Middle frontal gyrus (tissue), 1 donor: ENCODE results near the gene AKR1C3.
"Not testable (repeated sequence)": the region's sequence is repeated elsewhere in the genome, so short reads cannot be mapped to it uniquely, and the experiment has no call there.

Experiments used
- DNase-seq: peaks from one replicate; pipeline ENCODE4 v3.0.0-alpha.2; 2015; ENCODE audit warnings: low spot score; ENCODE audit errors: extremely low spot score

AKR1C3 gene

DNA sequence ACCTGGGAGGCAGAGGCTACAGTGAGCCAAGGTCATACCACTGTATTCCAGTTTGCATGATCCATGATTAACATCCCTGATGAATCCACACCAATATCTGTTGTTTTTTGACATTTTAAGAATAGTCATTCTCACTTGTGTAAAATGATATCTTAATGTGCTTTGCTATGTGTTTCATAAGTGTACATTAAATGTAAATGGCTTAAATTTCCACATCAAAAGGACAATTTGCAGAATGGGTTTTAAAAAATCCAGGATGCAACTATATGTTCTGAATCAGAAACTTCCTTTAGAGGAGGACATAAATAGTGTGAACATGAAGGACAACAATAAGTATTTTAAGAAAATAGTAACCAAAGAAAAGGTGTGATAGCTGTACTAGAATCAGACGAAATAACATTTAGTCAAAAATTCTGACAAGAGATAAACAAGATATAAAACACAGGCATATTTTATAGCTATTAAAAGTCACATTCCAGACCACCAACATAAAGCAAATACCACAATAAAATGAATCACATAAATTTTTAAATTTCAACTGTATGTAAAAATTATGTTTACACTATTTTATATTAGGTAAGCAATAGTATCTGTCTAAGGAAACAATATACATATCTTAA, 42.4 kb downstream of the AKR1C3 start:
- no peak for DNase-seq

DNA sequence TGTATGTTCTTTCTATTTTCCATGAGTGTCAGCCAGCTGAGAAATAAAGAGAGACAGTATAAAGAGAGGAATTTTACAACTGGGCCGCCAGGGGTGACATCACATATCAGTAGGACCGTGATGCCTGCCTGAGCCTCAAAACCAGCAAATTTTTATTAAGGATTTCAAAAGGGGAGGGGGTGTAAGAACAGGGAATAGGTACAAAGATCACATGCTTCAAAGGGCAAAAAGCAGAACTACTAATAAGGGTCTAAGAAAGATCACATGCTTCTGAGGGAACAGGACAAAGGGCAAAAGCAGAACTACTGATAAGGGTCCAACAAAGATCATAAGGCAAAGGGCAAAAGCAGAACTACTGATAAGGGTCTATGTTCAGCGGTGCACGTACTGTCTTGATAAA, 43.5 kb downstream of the AKR1C3 start:
- not testable (repeated sequence) for DNase-seq

DNA sequence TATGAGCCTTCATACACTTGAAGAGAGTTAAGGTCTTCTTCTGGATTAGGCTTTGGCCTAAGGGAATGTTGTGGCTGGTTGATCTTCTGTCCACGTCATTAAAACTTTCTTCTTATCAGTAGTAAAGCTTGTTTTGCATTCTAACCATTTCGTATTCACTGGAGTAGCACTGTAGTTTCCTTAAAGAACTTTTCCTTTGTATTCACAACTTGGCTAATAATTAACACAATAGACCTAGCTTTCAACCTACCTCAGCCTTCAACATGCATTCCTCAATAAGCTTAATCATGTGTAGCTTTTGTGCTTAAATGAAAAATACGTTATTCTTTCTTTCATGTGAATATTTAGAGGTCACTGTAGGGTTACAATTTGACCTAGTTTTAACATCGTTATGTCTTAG, 48.0 kb downstream of the AKR1C3 start:
- no peak for DNase-seq

DNA sequence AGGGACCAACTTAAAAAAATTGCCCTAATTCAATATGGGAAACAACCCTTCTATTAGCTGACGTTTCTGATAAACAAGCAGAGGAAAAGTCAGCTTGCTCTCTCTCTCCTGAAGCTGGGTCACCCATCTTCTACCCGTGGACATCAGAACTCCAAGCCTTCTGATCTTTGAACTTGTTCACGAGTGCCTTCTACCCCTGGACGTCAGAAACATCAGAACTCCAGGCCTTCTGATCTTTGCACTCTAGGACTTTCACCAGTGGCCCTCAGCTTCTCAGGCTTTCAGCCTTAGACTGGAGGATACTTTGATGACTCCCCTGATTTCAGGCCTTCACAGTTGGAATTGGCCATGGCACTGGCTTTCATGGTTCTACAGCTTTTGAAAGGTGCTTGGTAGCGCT, 48.9 kb downstream of the AKR1C3 start:
- no peak for DNase-seq

DNA sequence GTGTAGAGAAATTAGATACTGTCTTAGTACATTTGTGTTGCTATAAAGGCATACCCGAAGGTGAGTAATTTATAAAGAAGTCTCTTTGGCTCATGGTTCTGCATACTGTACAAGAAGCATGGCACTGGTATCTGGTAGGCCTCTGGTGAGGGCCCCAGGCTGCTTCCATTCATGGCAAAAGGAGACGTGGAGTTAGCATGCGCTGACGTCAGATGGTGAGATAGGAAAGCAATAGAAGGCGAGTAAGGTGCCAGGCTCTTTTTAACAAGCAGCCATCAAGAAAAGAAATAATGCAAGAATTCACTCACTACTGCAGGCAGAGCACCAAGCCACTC, 52.7 kb downstream of the AKR1C3 start:
- DNase-seq, result no peak

DNA sequence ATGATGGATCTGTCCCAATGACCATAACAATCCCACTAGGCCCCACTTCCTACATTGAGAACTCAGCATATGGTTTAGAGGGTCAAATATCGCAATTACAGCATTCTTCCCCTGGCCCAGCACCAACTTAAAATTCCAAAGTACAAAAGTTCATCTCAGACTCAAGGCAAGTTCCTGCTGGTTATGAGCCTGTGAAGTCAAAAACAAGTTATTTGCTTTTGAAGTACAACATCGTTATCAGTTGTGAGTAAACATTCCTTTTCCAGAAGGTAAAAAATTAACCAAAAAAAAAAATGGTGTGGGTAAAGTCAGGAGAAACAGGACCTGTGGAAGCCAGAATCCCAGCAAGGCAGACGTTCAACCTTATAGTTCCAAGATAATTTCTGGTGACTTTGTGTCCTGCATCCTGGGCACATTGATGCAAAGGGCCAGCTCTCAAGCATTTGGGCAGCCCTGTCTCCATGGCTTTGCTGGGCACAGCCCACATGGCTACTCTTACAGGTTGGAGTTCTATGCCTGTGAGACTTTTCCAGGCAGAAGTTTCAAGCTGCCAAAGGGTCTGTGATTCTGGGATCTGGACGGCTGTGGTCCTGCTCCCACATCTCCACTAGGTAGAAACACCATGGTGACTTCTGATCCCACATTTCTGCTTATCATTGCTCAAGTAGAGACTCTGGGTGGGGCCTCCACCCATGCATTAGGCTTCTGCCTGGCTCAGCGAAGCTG, 53.2 kb downstream of the AKR1C3 start:
- DNase-seq, result no peak

DNA sequence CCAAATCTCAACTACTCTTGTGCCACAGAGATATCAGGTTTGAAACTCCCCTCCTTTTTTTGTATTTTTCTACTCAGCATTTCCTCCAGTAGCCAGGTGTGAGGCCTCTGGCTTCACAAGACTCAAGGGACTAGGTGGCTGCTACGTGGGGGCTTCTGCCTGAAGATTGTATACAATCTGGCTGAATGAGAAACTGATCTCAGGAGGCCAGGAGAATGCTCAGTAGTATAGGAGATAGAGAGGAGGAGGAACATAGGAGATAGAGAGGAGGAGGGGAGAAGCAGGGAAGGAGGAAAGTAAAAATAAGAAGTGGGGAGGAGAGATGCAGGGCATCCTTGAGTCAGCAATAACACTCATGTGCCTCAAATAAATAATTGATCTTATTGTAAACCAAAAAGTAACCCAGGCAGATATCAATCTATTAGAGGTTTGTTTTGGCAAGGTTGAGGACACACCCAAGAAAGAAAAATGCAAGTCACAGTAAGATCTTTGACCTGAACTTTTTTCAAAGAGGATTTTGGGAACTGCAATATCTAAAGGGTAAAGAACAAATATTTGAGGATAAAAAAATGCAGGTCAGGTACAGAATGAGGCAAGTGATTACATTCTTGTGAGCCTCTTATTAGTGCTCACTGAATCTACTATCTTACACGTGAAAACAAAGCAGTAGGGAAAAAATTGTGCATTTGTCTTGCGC, 53.9 kb downstream of the AKR1C3 start:
- DNase-seq, result no peak

DNA sequence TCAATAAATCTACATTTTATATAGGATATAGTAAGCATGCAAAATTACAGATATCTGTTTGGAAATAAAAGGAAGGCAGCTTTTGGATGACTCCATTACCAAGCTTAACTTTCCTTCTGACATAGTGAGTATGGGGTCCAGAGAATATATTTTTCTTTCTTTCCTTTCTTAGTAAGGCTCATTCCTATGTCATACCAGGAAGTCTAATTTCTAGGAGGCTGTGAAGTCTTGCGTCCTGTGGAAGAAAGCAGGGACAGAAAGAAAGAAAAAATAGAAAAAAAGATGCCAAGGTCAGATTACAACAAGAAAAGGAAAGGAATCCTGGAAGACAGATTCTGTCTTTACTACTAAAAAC, 54.4 kb downstream of the AKR1C3 start:
- DNase-seq, result no peak

DNA sequence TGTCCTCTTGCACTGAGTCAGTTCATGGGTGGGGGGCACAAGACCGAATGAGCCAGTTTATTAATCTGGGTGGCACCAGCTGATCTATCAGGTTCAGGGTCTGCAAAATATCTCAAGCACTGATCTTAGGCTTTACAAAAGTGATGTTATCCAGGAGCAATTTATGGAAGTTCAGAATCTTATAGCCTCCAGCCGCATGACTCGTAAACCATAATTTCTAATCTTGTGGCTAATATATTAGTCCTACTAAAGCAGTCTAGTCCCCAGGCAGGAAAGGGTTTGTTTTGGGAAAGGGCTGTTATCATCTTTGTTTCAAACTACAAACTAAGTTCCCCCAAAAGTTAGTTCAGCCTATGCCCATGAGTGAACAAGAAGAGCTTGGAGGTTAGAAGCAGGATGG, 56.9 kb downstream of the AKR1C3 start:
- DNase-seq, result no peak

DNA sequence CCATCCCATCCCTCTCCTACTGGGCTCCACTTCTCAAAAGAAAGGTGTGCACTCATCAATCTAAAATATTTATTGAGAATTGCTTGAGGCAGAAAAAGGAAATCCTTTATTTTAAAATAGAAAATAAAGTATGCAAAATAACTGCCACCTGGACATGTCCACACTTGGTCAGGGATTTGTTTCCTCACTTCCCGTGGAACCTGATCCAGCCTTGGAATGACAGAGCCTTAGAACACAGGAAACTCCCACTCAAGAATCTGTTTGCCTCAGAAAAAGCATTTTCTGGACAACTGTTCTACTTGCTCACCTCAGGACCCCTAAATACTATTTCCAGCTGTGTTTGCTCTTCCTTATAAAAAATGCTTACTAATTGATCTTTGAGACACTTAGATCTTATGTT, 61.7 kb downstream of the AKR1C3 start:
- DNase-seq, result no peak
